Esophagus muscularis mucosa (tissue), 4 donors: ENCODE data around the gene CLIC4. TPM values are rescaled to one million over a fixed set of nuclear protein-coding genes. Genes with fewer than 3 reads are reported as not detected.
A peak's percentile ranks its signal among the peaks of the same experiment; 100 is the strongest.
"Not testable (repeated sequence)": the region's sequence is repeated elsewhere in the genome, so short reads cannot be mapped to it uniquely, and the experiment has no call there.

Experiments
- DNase-seq: peaks from one replicate; pipeline ENCODE4 v3.0.0-alpha.2; 2017; ENCODE audit errors: extremely low spot score
- H3K27ac ChIP-seq, 4 donors: fragments of 200-600 bp; sonication (generic); replicated peaks in 1 of 4; 1 replicate in 3 of 4; 2 replicates in 1 of 4; pipeline ENCODE4 v1.5.1; 2016 to 2019; ENCODE audit warnings: mild to moderate bottlenecking in 1 of 4
- H3K27me3 ChIP-seq, 4 donors: fragments of 200-600 bp; sonication (generic); one replicate each; pipeline versions ENCODE4 v1.5.1 to v1.6.0; 2016 to 2019
- H3K36me3 ChIP-seq, 4 donors: fragments of 200-600 bp; sonication (generic); one replicate each; pipeline ENCODE4 v1.5.1; 2016 to 2019
- H3K4me1 ChIP-seq, 4 donors: fragments of 200-600 bp; sonication (generic); one replicate each; pipeline ENCODE4 v1.5.1; 2016 to 2019
- H3K4me3 ChIP-seq, 4 donors: fragments of 200-600 bp; sonication (generic); 1 replicate in 2 of 4; 2 replicates in 2 of 4; pipeline ENCODE4 v1.5.1; 2016 to 2019; ENCODE audit warnings: mild to moderate bottlenecking in 4 of 4, moderate library complexity in 1 of 4
- H3K9me3 ChIP-seq, 4 donors: fragments of 200-600 bp; sonication (generic); 1 replicate in 3 of 4; 2 replicates in 1 of 4; pipeline ENCODE4 v1.5.1; 2016 to 2019
- CTCF ChIP-seq, 3 experiments: fragments of 200-600 bp in 2 of 3; fragments of 450-650 bp in 1 of 3; sonication (generic) in 2 of 3; IDR thresholded peaks; one replicate each; pipeline ENCODE4 v1.5.1; 2017 to 2019; ENCODE audit warnings: antibody characterized with exemption in 3 of 3, mild to moderate bottlenecking in 2 of 3, moderate library complexity in 1 of 3
- EP300 ChIP-seq: sonication (generic); formaldehyde crosslinking; IDR thresholded peaks from one replicate; pipeline ENCODE4 v1.6.1; 2017; ENCODE audit warnings: antibody characterized with exemption
- POLR2A ChIP-seq: fragments of 450-650 bp; IDR thresholded peaks from one replicate; pipeline ENCODE4 v1.6.1; 2017; ENCODE audit warnings: antibody characterized with exemption, moderate library complexity, mild to moderate bottlenecking, low read depth
- POLR2AphosphoS5 ChIP-seq, 2 donors: sonication (generic); formaldehyde crosslinking; IDR thresholded peaks; one replicate each; pipeline ENCODE4 v1.6.1; 2017; ENCODE audit warnings: antibody characterized with exemption in 2 of 2
- WGBS: methylation state at CpG from one replicate; pipeline ENCODE4 v1.1.5; 2018; 5-methylcytosine and 5-hydroxymethylcytosine counted together
- intact Hi-C: fragments of 100-400 bp; cut with DNase I; formaldehyde crosslinking; loops from one replicate; pipeline ENCODE4 v1.15.1; 2023
- total RNA-seq, 4 donors: library from RNA; depleted of rRNA; stranded (reverse); fragments of >200 nt; gene quantifications; one replicate each; pipeline versions ENCODE4 v1.1.0 to v1.2.1, GENCODE V29; 2016

The CLIC4 gene
- total RNA-seq, 4 donors from 2014 or later: 375 to 606 (median 595) TPM

- DNase-seq: no peak
- H3K27me3 ChIP-seq: no peaks in the 10 kb centered on the region
- intact Hi-C loops: no loop called here
- no peaks in the 10 kb centered on the region for H3K36me3 ChIP-seq
- H3K27ac ChIP-seq: peak overlapping the region in 3 of 4 donors; percentile 26 to 59 (median 33)
- no peaks in the 10 kb centered on the region for H3K9me3 ChIP-seq
- peaks cover 28 to 86% (median 84%) of the 10 kb centered on the region in 4 donors for H3K4me1 ChIP-seq
- no peak overlapping the region for H3K4me3 ChIP-seq
- 95% methylated on average over 5 of the region's 5 CpGs for WGBS
- TF ChIP-seq POLR2A (no peak), CTCF (IDR thresholded peaks at IDR 0.05) (no peak), POLR2AphosphoS5 (IDR thresholded peaks at IDR 0.05) (no peak), EP300 (no peak)
These were observed 34.6 kb downstream of the CLIC4 start for GRCh38 chr1:24779689-24780464.

GRCh38 chr1:24780626-24781025, 35.4 kb downstream of the CLIC4 start:
- intact Hi-C loops, H3K4me3 ChIP-seq, H3K9me3 ChIP-seq, H3K36me3 ChIP-seq, DNase-seq, H3K27me3 ChIP-seq: not testable (repeated sequence)
- peak overlapping the region in 3 of 4 donors; percentile 13 to 59 (median 33) for H3K27ac ChIP-seq
- H3K4me1 ChIP-seq: peaks cover 28 to 90% (median 87%) of the 10 kb centered on the region in 4 donors
- 83% methylated on average over 8 of the region's 8 CpGs for WGBS

- 94% methylated on average over 2 of the region's 2 CpGs for WGBS
- DNase-seq: no peak
- Histone ChIP-seq H3K9me3 (no peaks in the 10 kb centered on the region), H3K4me1 (peaks cover 30 to 84% (median 82%) of the 10 kb centered on the region in 4 donors), H3K36me3 (no peaks in the 10 kb centered on the region), H3K4me3 (no peak overlapping the region), H3K27ac (peak overlapping the region in 1 of 4 donors; percentile 22), H3K27me3 (no peaks in the 10 kb centered on the region)
- intact Hi-C loops: no loop called here
- TF ChIP-seq CTCF (IDR thresholded peaks at IDR 0.05) (no peak), POLR2AphosphoS5 (IDR thresholded peaks at IDR 0.05) (no peak), EP300 (no peak), POLR2A (no peak)
These were observed 37.4 kb downstream of the CLIC4 start for GRCh38 chr1:24782689-24783088.

GRCh38 chr1:24783713-24784112, 38.5 kb downstream of the CLIC4 start:
- Histone ChIP-seq H3K36me3 (no peaks in the 10 kb centered on the region), H3K9me3 (no peaks in the 10 kb centered on the region), H3K4me3 (no peak overlapping the region), H3K27ac (no peak overlapping the region), H3K4me1 (peaks cover 29 to 83% (median 77%) of the 10 kb centered on the region in 4 donors), H3K27me3 (no peaks in the 10 kb centered on the region)
- DNase-seq: no peak
- intact Hi-C loops: no loop called here
- 92% methylated on average over 1 of the region's 1 CpG for WGBS
- TF ChIP-seq EP300 (no peak), POLR2AphosphoS5 (IDR thresholded peaks at IDR 0.05) (no peak)

GRCh38 chr1:24786191-24786590, 40.9 kb downstream of the CLIC4 start:
- DNase-seq: no peak
- H3K27me3 ChIP-seq: no peaks in the 10 kb centered on the region
- no peaks in the 10 kb centered on the region for H3K36me3 ChIP-seq
- H3K4me1 ChIP-seq: peaks cover 18 to 86% (median 69%) of the 10 kb centered on the region in 4 donors
- intact Hi-C loops: no loop called here
- peak overlapping the region; percentile 0 to 54 (median 40) for H3K27ac ChIP-seq
- no peaks in the 10 kb centered on the region for H3K9me3 ChIP-seq
- no peak overlapping the region for H3K4me3 ChIP-seq
- TF ChIP-seq POLR2AphosphoS5 (IDR thresholded peaks at IDR 0.05): peak in 1 of 2 donors; percentile 35
- TF ChIP-seq EP300: no peak

- no peaks in the 10 kb centered on the region for H3K27me3 ChIP-seq
- no peak overlapping the region for H3K4me3 ChIP-seq
- H3K36me3 ChIP-seq: no peaks in the 10 kb centered on the region
- no peak for DNase-seq
- H3K27ac ChIP-seq: peak overlapping the region; percentile 12 to 39 (median 14)
- intact Hi-C loops: no loop called here
- no peaks in the 10 kb centered on the region for H3K9me3 ChIP-seq
- H3K4me1 ChIP-seq: peaks cover 39 to 88% (median 74%) of the 10 kb centered on the region in 4 donors
- TF ChIP-seq EP300 (no peak), POLR2AphosphoS5 (IDR thresholded peaks at IDR 0.05) (no peak), CTCF (IDR thresholded peaks at IDR 0.05) (no peak), POLR2A (no peak)
These were observed 45.2 kb downstream of the CLIC4 start for GRCh38 chr1:24790490-24790889.
